SK-N-SH (cell line): Measurements from ENCODE around the gene PSTPIP2. TPM values are rescaled to one million over a fixed set of nuclear protein-coding genes. Genes with fewer than 3 reads are reported as not detected.
A peak's percentile ranks its signal among the peaks of the same experiment; 100 is the strongest.

ENCODE experiments used
- CTCF ChIA-PET: fragments of 300-600, 350-600 bp; formaldehyde crosslinking; extraction: SDS; loops from one replicate; lab custom pipeline; 2021; lab: Yijun Ruan, JAX
- POLR2A ChIA-PET: fragments of 350-600 bp; sonication (Branson Sonifier 250); formaldehyde crosslinking; extraction: SDS; loops from one replicate; lab custom pipeline; 2020; ENCODE audit warnings: antibody characterized with exemption, inconsistent platforms; lab: Yijun Ruan, JAX
- DNase-seq: peaks from one replicate; pipeline ENCODE4 v3.0.0; 2012
- H2AFZ ChIP-seq: fragments of 200-600 bp; sonication (generic); 2 replicates; pipeline ENCODE4 v1.8.1; 2016; ENCODE audit warnings: antibody characterized with exemption, mild to moderate bottlenecking, low read depth
- H3F3A ChIP-seq: fragments of 200-600 bp; sonication (generic); replicated peaks from 2 replicates; pipeline ENCODE3; 2016; ENCODE audit warnings: antibody characterized with exemption, mild to moderate bottlenecking; ENCODE audit not compliant: insufficient read depth
- H3K27ac ChIP-seq, 2 experiments: fragments of 200-500 bp in 1 of 2; fragments of 200-600 bp in 1 of 2; sonication (Bioruptor generic) in 1 of 2; sonication (generic), shearing (Covaris generic) in 1 of 2; 2 replicates each; pipeline versions ENCODE4 v1.5.1 to v1.6.1; 2014 to 2016; ENCODE audit warnings: low read depth in 2 of 2, inconsistent platforms in 1 of 2, low read length in 1 of 2, mild to moderate bottlenecking in 1 of 2, mixed read lengths in 1 of 2
- H3K27me3 ChIP-seq: fragments of 200-600 bp; sonication (generic), shearing (Covaris generic); 2 replicates; pipeline ENCODE4 v1.6.1; 2016; ENCODE audit warnings: mixed run types; ENCODE audit not compliant: insufficient read depth
- H3K36me3 ChIP-seq, 2 experiments: fragments of 200-500 bp in 1 of 2; fragments of 200-600 bp in 1 of 2; sonication (Bioruptor generic) in 1 of 2; sonication (generic) in 1 of 2; replicated peaks in 1 of 2; 2 replicates each; pipeline versions ENCODE3 to v1.5.1; 2014 to 2016; ENCODE audit warnings: low read length in 1 of 2, mild to moderate bottlenecking in 1 of 2; ENCODE audit not compliant: insufficient read depth in 2 of 2, control insufficient read depth in 1 of 2
- H3K4me1 ChIP-seq, 2 experiments: fragments of 200-500 bp in 1 of 2; fragments of 200-600 bp in 1 of 2; sonication (Bioruptor generic) in 1 of 2; sonication (generic), shearing (Covaris generic) in 1 of 2; 2 replicates each; pipeline versions ENCODE4 v1.5.1 to v1.6.1; 2014 to 2016; ENCODE audit warnings: low read depth in 1 of 2, low read length in 1 of 2, mixed run types in 1 of 2; ENCODE audit not compliant: insufficient read depth in 2 of 2, control insufficient read depth in 1 of 2
- H3K4me2 ChIP-seq: fragments of 200-600 bp; sonication (generic), shearing (Covaris generic); 2 replicates; pipeline ENCODE4 v1.6.1; 2017; ENCODE audit warnings: mixed run types
- H3K4me3 ChIP-seq, 2 experiments: fragments of 200-500 bp in 1 of 2; fragments of 200-600 bp in 1 of 2; sonication (Bioruptor generic) in 1 of 2; sonication (generic), shearing (Covaris generic) in 1 of 2; 2 replicates each; pipeline versions ENCODE4 v1.5.1 to v1.8.1; 2014 to 2016; ENCODE audit warnings: low read depth in 2 of 2, inconsistent platforms in 1 of 2, low read length in 1 of 2, mild to moderate bottlenecking in 1 of 2, mixed read lengths in 1 of 2, moderate library complexity in 1 of 2
- H3K79me2 ChIP-seq: fragments of 200-600 bp; sonication (generic); 2 replicates; pipeline ENCODE4 v1.8.1; 2017; ENCODE audit warnings: mild to moderate bottlenecking; ENCODE audit not compliant: insufficient read depth
- H3K9ac ChIP-seq: fragments of 200-600 bp; sonication (generic); 2 replicates; pipeline ENCODE4 v1.6.1; 2017; ENCODE audit warnings: mixed run types
- H3K9me2 ChIP-seq: fragments of 200-600 bp; sonication (generic); 2 replicates; pipeline ENCODE4 v1.6.1; 2017; ENCODE audit warnings: mixed run types
- H3K9me3 ChIP-seq: fragments of 200-600 bp; sonication (generic); 2 replicates; pipeline ENCODE4 v1.6.1; 2017; ENCODE audit warnings: mixed run types, mild to moderate bottlenecking, moderate library complexity
- H4K20me1 ChIP-seq: fragments of 200-600 bp; sonication (generic); 2 replicates; pipeline ENCODE4 v1.6.1; 2017; ENCODE audit warnings: mild to moderate bottlenecking, mixed run types; ENCODE audit not compliant: insufficient read depth
- CHD2 ChIP-seq: fragments of 150-350 bp; IDR thresholded peaks from 2 replicates; pipeline ENCODE4 v1.6.1; 2018; ENCODE audit warnings: low read length; ENCODE audit not compliant: partially characterized antibody
- CTCF ChIP-seq: fragments of 200-600 bp; sonication (generic); IDR thresholded peaks from 2 replicates; pipeline ENCODE4 v1.6.1; 2017; ENCODE audit warnings: antibody characterized with exemption, mild to moderate bottlenecking, moderate library complexity
- FOSL2 ChIP-seq: IDR thresholded peaks from 2 replicates; pipeline ENCODE4 v1.4.0; 2012; ENCODE audit warnings: low read depth, mild to moderate bottlenecking, moderate library complexity, borderline replicate concordance
- FOXM1 ChIP-seq: IDR thresholded peaks from 2 replicates; pipeline ENCODE4 v1.4.0; 2012; ENCODE audit warnings: low read depth, mild to moderate bottlenecking
- GABPA ChIP-seq: IDR thresholded peaks from 2 replicates; pipeline ENCODE4 v1.4.0; 2012; ENCODE audit warnings: low read depth, mild to moderate bottlenecking
- GATA2 ChIP-seq: sonication (generic); formaldehyde crosslinking; IDR thresholded peaks from 2 replicates; pipeline ENCODE4 v1.5.0; 2020; ENCODE audit warnings: mild to moderate bottlenecking, missing genetic modification reagents
- IRF3 ChIP-seq: fragments of 150-350 bp; IDR thresholded peaks from 2 replicates; pipeline ENCODE4 v1.6.1; 2016; ENCODE audit warnings: mild to moderate bottlenecking, low read depth, low read length
- JUND ChIP-seq: IDR thresholded peaks from 2 replicates; pipeline ENCODE4 v1.4.0; 2012
- MEF2A ChIP-seq: IDR thresholded peaks from 2 replicates; pipeline ENCODE4 v1.4.0; 2012; ENCODE audit warnings: low read depth, borderline replicate concordance
- MXI1 ChIP-seq: IDR thresholded peaks from 2 replicates; pipeline ENCODE4 v1.6.1; 2012; ENCODE audit warnings: mild to moderate bottlenecking, low read depth, low read length, improper control_type of control experiment
- POLR2AphosphoS5 ChIP-seq: IDR thresholded peaks from 2 replicates; pipeline ENCODE4 v1.6.1; 2012; ENCODE audit warnings: low read depth, low read length
- RFX5 ChIP-seq: IDR thresholded peaks from 2 replicates; pipeline ENCODE4 v1.6.1; 2012; ENCODE audit warnings: mild to moderate bottlenecking, improper control_type of control experiment, low read length
- RXRA ChIP-seq: IDR thresholded peaks from 2 replicates; pipeline ENCODE4 v1.4.0; 2012; ENCODE audit warnings: low read depth, mild to moderate bottlenecking, borderline replicate concordance
- TAF1 ChIP-seq: IDR thresholded peaks from 2 replicates; pipeline ENCODE4 v1.6.1; 2012; ENCODE audit warnings: low read depth, mild to moderate bottlenecking, low read length, moderate library complexity, borderline replicate concordance
- TCF12 ChIP-seq: IDR thresholded peaks from 2 replicates; pipeline ENCODE4 v1.4.0; 2012
- USF1 ChIP-seq: IDR thresholded peaks from 2 replicates; pipeline ENCODE4 v1.4.0; 2012; ENCODE audit warnings: low read depth, borderline replicate concordance
- YY1 ChIP-seq: IDR thresholded peaks from 2 replicates; pipeline ENCODE4 v1.4.0; 2012; ENCODE audit warnings: low read depth, mild to moderate bottlenecking
- WGBS: methylation state at CpG from one replicate; pipeline ENCODE4 v1.1.6; 2017; ENCODE audit warnings: low lambda C conversion rate; 5-methylcytosine and 5-hydroxymethylcytosine counted together
- polyA plus RNA-seq, 3 experiments: library from polyadenylated mRNA; depleted of rRNA; stranded (reverse); fragments of >200 nt; gene quantifications; 2 replicates each; pipeline ENCODE4 v1.2.3, GENCODE V29; 2012
- TF ChIP-seq, protein P1 (sequence below): fragments of 150-350 bp; IDR thresholded peaks from 2 replicates; pipeline ENCODE4 v1.6.1; 2017; ENCODE audit warnings: antibody characterized with exemption, low read length, low read depth, borderline replicate concordance

The PSTPIP2 gene
- polyA plus RNA-seq, 1 of the 3 experiments (the other 2 are of a cell fraction): 9.5 TPM

- H3K36me3 ChIP-seq: peaks cover 8 to 40% of the 10 kb centered on the region in 2 experiments
Measured at GRCh38 chr18:46097431-46097800, 25.4 kb upstream of the PSTPIP2 start.

More at GRCh38 chr18:46097431-46097800, 25.4 kb upstream of the PSTPIP2 start:
- no peak for DNase-seq
- TF ChIP-seq FOXM1 (no peak), GATA2 (no peak), RFX5 (no peak), POLR2AphosphoS5 (no peak), MXI1 (no peak), FOSL2 (no peak), JUND (no peak), TCF12 (no peak), IRF3 (no peak), GABPA (no peak), USF1 (no peak), CTCF (no peak), MEF2A (no peak), YY1 (no peak), RXRA (no peak), TAF1 (no peak), CHD2 (no peak)
- TF ChIP-seq, protein P1, sequence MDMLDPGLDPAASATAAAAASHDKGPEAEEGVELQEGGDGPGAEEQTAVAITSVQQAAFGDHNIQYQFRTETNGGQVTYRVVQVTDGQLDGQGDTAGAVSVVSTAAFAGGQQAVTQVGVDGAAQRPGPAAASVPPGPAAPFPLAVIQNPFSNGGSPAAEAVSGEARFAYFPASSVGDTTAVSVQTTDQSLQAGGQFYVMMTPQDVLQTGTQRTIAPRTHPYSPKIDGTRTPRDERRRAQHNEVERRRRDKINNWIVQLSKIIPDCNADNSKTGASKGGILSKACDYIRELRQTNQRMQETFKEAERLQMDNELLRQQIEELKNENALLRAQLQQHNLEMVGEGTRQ: no peak
- Histone ChIP-seq H4K20me1 (peaks cover 38% of the 10 kb centered on the region), H3K79me2 (peaks cover 61% of the 10 kb centered on the region), H3K9ac (peak overlapping the region; percentile 91), H3K4me1 (peaks cover 5 to 11% of the 10 kb centered on the region in 2 experiments; a peak in 2 of 4 replicates), H3K4me3 (peak overlapping the region; percentile 68 to 91), H3F3A (peaks cover 9% of the 10 kb centered on the region), H3K27me3 (no peaks in the 10 kb centered on the region), H3K9me3 (no peaks in the 10 kb centered on the region), H3K9me2 (no peaks in the 10 kb centered on the region), H2AFZ (peak overlapping the region; percentile 100), H3K27ac (peak overlapping the region; percentile 85 to 88), H3K4me2 (peak overlapping the region; percentile 78)
- 2% methylated on average over 8 of the region's 8 CpGs for WGBS
- CTCF ChIA-PET: interaction anchor here (1.7 to 2.6 kb wide), 2 partner anchors 24 to 76 kb away, joined by 7 to 12 read pairs; a partner anchor contains a TSS
- POLR2A ChIA-PET: interaction anchor here (1.3 kb wide), 1 partner anchor 20 kb away, joined by 3 read pairs; no protein-coding TSS in a partner anchor
